Omental fat pad (tissue), 4 donors: Measurements from ENCODE around the gene HORMAD2. TPM values are rescaled to one million over a fixed set of nuclear protein-coding genes. Genes with fewer than 3 reads are reported as not detected.

Experiments
- ATAC-seq: fragments of 150-250 bp; one replicate; pipeline ENCODE4 v1.9.1; 2016; ENCODE audit warnings: mild to moderate bottlenecking, moderate library complexity; ENCODE audit not compliant: low FRiP score
- DNase-seq: peaks from one replicate; pipeline ENCODE4 v3.0.0-alpha.2; 2019; ENCODE audit warnings: low spot score
- CTCF ChIP-seq, 3 donors: fragments of 450-650 bp; IDR thresholded peaks; one replicate each; pipeline ENCODE4 v1.5.1; 2016 to 2017; ENCODE audit warnings: antibody characterized with exemption in 3 of 3, mild to moderate bottlenecking in 3 of 3, moderate library complexity in 2 of 3
- total RNA-seq, 4 donors: library from RNA; depleted of rRNA; stranded (reverse); fragments of >200 nt; gene quantifications; one replicate each; pipeline ENCODE4 v1.1.0, GENCODE V29; 2016

The HORMAD2 gene
- total RNA-seq, 4 donors from 2014 or later = not detected

DNA sequence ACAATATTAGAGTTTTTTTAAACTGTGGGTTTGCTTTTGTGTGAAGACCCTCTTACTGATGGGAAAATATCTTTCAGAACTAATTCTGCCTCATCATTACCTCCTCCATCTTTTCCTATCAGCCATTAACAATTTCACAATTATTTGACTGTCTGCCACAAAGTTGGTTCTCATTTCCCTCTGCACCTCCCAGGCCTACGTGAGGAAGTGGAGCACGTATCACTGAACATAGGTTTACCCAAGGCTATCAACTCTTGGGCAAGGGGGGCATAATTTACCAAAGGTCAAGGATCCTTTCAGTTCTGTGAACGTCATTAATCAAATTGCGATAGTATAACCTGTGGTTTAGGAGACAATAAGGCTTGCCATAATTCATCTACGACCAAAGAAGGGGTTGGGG is 106.2 kb downstream of the HORMAD2 start:
- no peak for DNase-seq
- no peak for TF ChIP-seq CTCF (IDR thresholded peaks at IDR 0.05)
- no peak for ATAC-seq

DNA sequence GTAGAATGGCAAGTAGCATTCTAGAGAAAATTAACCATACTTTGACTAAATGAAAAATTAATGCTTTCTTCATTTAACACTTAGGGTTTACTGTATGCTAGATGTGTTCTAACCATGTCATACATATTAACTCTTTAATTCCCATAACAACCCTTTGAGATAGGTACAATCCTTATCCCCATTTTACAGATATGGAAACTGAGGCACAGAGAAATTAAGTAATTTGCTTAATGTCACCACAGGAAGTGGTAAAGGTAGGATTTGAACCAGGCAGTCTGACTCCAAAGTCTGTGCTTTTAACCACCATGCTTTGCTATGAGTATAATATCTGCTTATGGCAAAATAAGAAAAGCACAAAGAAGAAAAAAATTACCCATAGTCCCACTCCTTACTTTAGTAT is 106.8 kb downstream of the HORMAD2 start:
- no peak for TF ChIP-seq CTCF (IDR thresholded peaks at IDR 0.05)
- no peak for DNase-seq
- ATAC-seq = no peak

DNA sequence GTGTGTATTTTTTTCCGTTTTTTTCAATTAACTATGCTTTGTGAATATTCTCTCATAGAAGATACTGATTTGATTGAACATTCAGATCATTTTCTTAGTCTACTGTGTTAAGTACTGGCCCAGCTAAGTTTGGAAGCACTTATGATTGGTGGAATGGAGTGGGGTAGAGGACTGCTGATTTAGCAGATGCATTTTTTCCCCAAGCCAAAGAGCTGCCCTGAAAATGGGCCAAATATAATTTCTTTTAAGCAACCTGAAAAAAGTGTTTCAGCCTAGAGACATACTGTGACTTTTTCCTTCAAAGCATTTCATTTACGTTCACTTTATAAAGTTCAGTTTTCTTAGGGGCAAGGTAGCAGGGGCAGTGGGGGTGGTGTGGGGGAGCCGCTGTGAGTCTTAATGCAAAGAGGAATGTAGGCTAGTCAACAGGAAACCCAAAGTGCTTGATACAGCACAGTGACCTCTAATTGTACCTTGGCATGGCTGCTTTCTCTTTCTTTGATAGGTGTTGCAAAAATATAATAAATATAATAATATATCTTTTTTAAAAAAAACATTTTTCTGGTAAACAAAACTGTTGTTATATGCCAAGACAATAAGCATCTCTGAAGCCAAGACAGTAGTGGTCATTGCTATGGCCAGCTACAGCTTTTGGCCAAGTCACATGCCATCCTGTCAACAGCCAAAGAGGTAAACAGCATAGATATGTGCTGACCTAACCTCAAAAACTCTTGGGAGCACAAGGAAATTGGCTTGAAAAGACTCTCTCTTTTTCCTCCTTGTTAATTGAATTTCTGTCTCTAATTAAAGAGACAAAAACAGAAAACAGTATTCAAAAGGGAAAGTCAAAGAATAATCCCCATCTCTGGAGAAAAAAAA is 107.5 kb downstream of the HORMAD2 start:
- DNase-seq = no peak
- TF ChIP-seq CTCF (IDR thresholded peaks at IDR 0.05) = no peak
- no peak for ATAC-seq

DNA sequence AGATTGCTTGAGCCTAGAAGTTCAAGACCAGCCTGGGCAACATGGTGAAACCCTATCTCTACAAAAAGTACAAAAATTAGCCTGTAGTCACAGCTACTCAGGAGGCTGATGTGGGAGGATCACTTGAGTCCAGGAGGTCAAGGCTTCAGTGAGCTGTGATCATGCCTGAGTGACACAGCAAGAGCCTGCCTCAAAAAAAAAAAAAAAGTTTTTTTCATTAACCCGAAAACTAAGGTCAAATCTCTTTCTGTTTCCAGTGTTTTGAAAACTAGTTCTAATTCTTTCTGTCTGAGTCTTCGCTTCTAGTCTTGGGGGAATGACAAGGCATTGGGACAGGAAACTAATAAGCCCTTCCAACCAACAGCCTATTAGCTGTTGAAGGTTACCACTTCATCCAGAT is 108.6 kb downstream of the HORMAD2 start:
- no peak for TF ChIP-seq CTCF (IDR thresholded peaks at IDR 0.05)
- DNase-seq = no peak
- no peak for ATAC-seq

DNA sequence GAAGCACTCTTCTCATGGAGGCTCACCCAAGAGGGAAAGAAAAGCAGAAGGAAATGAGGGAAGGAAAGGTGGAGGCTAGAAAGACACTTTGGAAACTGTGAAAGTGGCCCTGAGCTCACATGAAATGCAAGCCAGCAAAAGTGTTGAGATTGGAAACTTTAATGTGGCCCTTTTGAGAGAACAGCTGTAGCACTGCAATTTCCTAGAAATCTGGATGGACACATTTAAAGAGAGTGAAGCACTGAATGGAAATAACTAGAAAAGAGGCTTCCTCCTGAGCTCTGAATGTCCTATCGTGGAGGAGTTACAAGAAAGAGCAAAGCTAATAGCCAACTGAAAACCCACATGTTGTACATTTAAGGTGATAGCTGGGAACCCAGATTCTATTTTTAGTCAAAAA is 110.3 kb downstream of the HORMAD2 start:
- ATAC-seq = no peak
- no peak for DNase-seq

DNA sequence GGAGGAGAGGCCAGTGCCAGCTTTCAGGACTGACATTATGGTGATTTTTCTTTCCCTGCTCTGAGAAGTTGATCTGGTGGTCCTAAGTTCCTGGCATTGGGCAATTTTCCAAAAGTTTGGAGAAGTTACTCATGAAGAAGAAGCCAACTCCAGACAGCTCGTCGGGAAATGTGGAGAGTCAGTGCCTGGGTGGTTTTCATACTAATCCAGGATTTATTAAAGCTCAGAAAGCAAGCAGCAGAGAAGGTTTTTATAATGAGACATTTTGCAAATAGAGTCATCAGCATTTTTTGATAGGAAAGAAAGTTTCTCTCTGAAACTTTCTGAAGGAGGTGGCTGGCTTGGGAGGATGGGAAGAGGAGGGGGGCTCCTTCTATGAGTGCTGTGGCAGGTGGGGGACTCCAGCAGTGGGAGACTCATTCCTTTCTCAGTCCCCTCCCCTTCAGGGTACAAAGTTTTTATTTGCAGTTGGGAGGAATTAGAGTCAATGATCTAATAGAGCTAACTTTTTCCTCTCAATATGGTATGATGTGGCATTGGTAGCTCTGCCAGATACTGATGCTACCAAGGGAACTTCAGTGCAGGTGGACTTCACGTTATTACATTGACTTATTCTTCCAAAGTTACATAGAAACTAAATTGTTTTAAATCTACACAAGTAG is 110.9 kb downstream of the HORMAD2 start:
- DNase-seq = no peak
- ATAC-seq = no peak
- TF ChIP-seq CTCF (IDR thresholded peaks at IDR 0.05) = no peak

More for the DNA sequence above, 110.3 kb downstream of the HORMAD2 start:
- no peak for TF ChIP-seq CTCF (IDR thresholded peaks at IDR 0.05)
